Esophagus muscularis mucosa (tissue), 4 donors: ENCODE results near the gene CXCL8. TPM values are rescaled to one million over a fixed set of nuclear protein-coding genes. Genes with fewer than 3 reads are reported as not detected.

Source experiments
- DNase-seq: peaks from one replicate; pipeline ENCODE4 v3.0.0-alpha.2; 2017; ENCODE audit errors: extremely low spot score
- H3K27ac ChIP-seq, 4 donors: fragments of 200-600 bp; sonication (generic); replicated peaks in 1 of 4; 1 replicate in 3 of 4; 2 replicates in 1 of 4; pipeline ENCODE4 v1.5.1; 2016 to 2019; ENCODE audit warnings: mild to moderate bottlenecking in 1 of 4
- H3K27me3 ChIP-seq, 4 donors: fragments of 200-600 bp; sonication (generic); one replicate each; pipeline versions ENCODE4 v1.5.1 to v1.6.0; 2016 to 2019
- H3K36me3 ChIP-seq, 4 donors: fragments of 200-600 bp; sonication (generic); one replicate each; pipeline ENCODE4 v1.5.1; 2016 to 2019
- H3K4me1 ChIP-seq, 4 donors: fragments of 200-600 bp; sonication (generic); one replicate each; pipeline ENCODE4 v1.5.1; 2016 to 2019
- H3K4me3 ChIP-seq, 4 donors: fragments of 200-600 bp; sonication (generic); 1 replicate in 2 of 4; 2 replicates in 2 of 4; pipeline ENCODE4 v1.5.1; 2016 to 2019; ENCODE audit warnings: mild to moderate bottlenecking in 4 of 4, moderate library complexity in 1 of 4
- H3K9me3 ChIP-seq, 4 donors: fragments of 200-600 bp; sonication (generic); 1 replicate in 3 of 4; 2 replicates in 1 of 4; pipeline ENCODE4 v1.5.1; 2016 to 2019
- EP300 ChIP-seq: sonication (generic); formaldehyde crosslinking; IDR thresholded peaks from one replicate; pipeline ENCODE4 v1.6.1; 2017; ENCODE audit warnings: antibody characterized with exemption
- POLR2A ChIP-seq: fragments of 450-650 bp; IDR thresholded peaks from one replicate; pipeline ENCODE4 v1.6.1; 2017; ENCODE audit warnings: antibody characterized with exemption, moderate library complexity, mild to moderate bottlenecking, low read depth
- POLR2AphosphoS5 ChIP-seq, 2 donors: sonication (generic); formaldehyde crosslinking; IDR thresholded peaks; one replicate each; pipeline ENCODE4 v1.6.1; 2017; ENCODE audit warnings: antibody characterized with exemption in 2 of 2
- WGBS: methylation state at CpG from one replicate; pipeline ENCODE4 v1.1.5; 2018; 5-methylcytosine and 5-hydroxymethylcytosine counted together
- intact Hi-C: fragments of 100-400 bp; cut with DNase I; formaldehyde crosslinking; loops from one replicate; pipeline ENCODE4 v1.15.1; 2023
- total RNA-seq, 4 donors: library from RNA; depleted of rRNA; stranded (reverse); fragments of >200 nt; gene quantifications; one replicate each; pipeline versions ENCODE4 v1.1.0 to v1.2.1, GENCODE V29; 2016
- TF ChIP-seq, protein P1 (sequence below), 3 experiments: fragments of 200-600 bp in 2 of 3; fragments of 450-650 bp in 1 of 3; sonication (generic) in 2 of 3; IDR thresholded peaks; one replicate each; pipeline ENCODE4 v1.5.1; 2017 to 2019; ENCODE audit warnings: antibody characterized with exemption in 3 of 3, mild to moderate bottlenecking in 2 of 3, moderate library complexity in 1 of 3

Gene CXCL8
- total RNA-seq, 4 donors from 2014 or later: 8.0 TPM; not detected in 3

DNA sequence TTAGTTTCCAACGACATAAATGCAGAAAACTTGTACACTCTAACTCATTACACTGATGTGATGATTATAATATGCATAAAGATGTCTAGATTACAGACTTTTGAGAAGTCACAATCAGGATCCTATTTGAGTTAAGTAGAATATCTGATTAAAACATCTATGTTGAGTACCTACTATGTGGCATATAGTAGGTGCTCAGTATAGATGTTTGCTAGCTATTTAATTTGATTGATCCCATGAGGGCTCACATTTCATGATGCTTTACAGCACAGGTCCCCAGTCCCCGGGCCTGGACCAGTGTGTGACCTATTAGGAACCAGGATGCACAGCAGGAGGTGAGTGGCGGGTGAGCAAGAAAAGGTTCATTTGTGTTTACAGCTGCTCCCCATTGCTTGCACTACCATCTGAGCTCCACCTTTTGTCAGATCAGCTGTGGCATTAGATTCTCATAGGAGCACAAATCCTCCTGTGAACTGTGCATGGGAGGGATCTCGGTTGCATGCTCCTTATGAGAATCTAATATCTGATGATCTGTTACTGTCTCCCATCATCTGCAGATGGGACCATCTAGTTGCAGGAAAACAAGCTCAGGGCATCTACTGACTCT, 33.0 kb upstream of the CXCL8 start:
- H3K4me1 ChIP-seq: peaks cover 10 to 21% (median 18%) of the 10 kb centered on the region in 4 donors
- TF ChIP-seq EP300 (no peak), POLR2A (no peak), POLR2AphosphoS5 (IDR thresholded peaks at IDR 0.05) (no peak)
- TF ChIP-seq, protein P1, sequence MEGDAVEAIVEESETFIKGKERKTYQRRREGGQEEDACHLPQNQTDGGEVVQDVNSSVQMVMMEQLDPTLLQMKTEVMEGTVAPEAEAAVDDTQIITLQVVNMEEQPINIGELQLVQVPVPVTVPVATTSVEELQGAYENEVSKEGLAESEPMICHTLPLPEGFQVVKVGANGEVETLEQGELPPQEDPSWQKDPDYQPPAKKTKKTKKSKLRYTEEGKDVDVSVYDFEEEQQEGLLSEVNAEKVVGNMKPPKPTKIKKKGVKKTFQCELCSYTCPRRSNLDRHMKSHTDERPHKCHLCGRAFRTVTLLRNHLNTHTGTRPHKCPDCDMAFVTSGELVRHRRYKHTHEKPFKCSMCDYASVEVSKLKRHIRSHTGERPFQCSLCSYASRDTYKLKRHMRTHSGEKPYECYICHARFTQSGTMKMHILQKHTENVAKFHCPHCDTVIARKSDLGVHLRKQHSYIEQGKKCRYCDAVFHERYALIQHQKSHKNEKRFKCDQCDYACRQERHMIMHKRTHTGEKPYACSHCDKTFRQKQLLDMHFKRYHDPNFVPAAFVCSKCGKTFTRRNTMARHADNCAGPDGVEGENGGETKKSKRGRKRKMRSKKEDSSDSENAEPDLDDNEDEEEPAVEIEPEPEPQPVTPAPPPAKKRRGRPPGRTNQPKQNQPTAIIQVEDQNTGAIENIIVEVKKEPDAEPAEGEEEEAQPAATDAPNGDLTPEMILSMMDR (IDR thresholded peaks at IDR 0.05): no peak
- WGBS: 91% methylated on average over 4 of the region's 4 CpGs
- no peaks in the 10 kb centered on the region for H3K9me3 ChIP-seq
- H3K36me3 ChIP-seq: no peaks in the 10 kb centered on the region
- no peaks in the 10 kb centered on the region for H3K27me3 ChIP-seq
- intact Hi-C loops: no loop called here
- no peak overlapping the region for H3K27ac ChIP-seq
- no peak for DNase-seq
- no peak overlapping the region for H3K4me3 ChIP-seq

GRCh38 chr4:73707918-73708577, 32.3 kb upstream of the CXCL8 start:
- Histone ChIP-seq H3K36me3 (no peaks in the 10 kb centered on the region), H3K9me3 (no peaks in the 10 kb centered on the region), H3K27ac (no peak overlapping the region), H3K4me1 (peaks cover 10 to 21% (median 18%) of the 10 kb centered on the region in 4 donors), H3K4me3 (no peak overlapping the region), H3K27me3 (no peaks in the 10 kb centered on the region)
- no peak for TF ChIP-seq POLR2AphosphoS5 (IDR thresholded peaks at IDR 0.05)
- WGBS: 36% methylated on average over 7 of the region's 7 CpGs
- intact Hi-C loops: no loop called here
- DNase-seq: no peak

DNA sequence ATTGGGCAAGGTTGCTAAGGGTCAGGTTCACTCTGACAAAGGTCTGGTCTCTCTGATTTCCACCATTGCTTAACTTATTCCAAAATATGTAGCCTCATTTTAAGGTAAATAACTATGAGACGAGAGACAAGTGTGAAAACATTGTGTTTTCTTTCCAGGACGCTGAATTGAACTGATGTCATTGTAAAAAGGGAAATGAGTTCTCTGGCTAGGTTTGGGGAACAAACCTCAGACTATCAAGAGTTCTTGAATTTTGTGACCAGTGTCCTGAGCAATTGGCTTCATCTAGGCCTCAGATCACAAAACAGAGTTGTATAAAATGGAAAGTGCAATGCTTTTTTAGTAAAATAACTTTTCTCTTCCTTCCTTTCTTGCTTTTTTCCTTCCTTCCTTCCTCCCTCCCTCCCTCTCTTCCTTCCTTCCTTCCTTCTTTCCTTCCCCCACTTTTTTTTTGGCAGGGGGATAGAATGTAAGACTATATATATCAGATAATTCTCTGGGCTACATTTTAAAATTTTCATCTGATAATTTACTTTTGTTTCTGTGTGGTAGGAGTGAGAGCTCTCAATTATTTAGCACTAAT, 30.8 kb upstream of the CXCL8 start:
- peaks cover 10 to 18% (median 15%) of the 10 kb centered on the region in 4 donors for H3K4me1 ChIP-seq
- DNase-seq: no peak
- H3K9me3 ChIP-seq: no peaks in the 10 kb centered on the region
- intact Hi-C loops: no loop called here
- no peak overlapping the region for H3K27ac ChIP-seq
- no peaks in the 10 kb centered on the region for H3K36me3 ChIP-seq
- H3K27me3 ChIP-seq: no peaks in the 10 kb centered on the region
- WGBS: 74% methylated on average over 2 of the region's 2 CpGs
- TF ChIP-seq, protein P1 (IDR thresholded peaks at IDR 0.05): no peak
- H3K4me3 ChIP-seq: no peak overlapping the region

DNA sequence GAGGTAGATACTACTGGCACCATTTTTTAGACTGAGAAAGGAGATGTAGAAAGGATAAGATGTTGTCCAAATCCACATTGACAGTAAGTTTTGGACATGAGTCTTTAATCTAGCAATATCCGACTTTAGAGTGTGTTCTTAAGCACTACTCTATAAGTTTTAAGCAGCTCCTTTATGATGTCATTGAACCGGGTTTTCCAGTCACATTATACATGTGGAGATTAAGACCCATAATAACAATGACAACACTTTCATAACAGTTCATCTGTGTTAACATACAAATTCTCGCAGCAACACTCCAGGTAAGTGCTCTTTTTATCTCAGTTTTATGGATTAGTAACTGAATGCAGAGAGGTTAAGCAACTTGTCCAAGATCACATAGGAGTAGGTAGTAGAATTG, 30.3 kb upstream of the CXCL8 start:
- intact Hi-C loops: no loop called here
- Histone ChIP-seq H3K36me3 (no peaks in the 10 kb centered on the region), H3K4me1 (peaks cover 7 to 13% (median 11%) of the 10 kb centered on the region in 4 donors), H3K27ac (no peak overlapping the region), H3K27me3 (no peaks in the 10 kb centered on the region), H3K9me3 (no peaks in the 10 kb centered on the region), H3K4me3 (no peak overlapping the region)
- WGBS: 93% methylated on average over 3 of the region's 3 CpGs
- no peak for DNase-seq
- TF ChIP-seq POLR2A (no peak), POLR2AphosphoS5 (IDR thresholded peaks at IDR 0.05) (no peak), EP300 (no peak)
- TF ChIP-seq, protein P1 (IDR thresholded peaks at IDR 0.05): no peak

- DNase-seq: no peak
- intact Hi-C loops: no loop called here
- no peaks in the 10 kb centered on the region for H3K27me3 ChIP-seq
- H3K36me3 ChIP-seq: no peaks in the 10 kb centered on the region
- H3K9me3 ChIP-seq: no peaks in the 10 kb centered on the region
- no peak overlapping the region for H3K27ac ChIP-seq
- peaks cover 0 to 8% (median 5%) of the 10 kb centered on the region in 4 donors for H3K4me1 ChIP-seq
- no peak for TF ChIP-seq EP300
- H3K4me3 ChIP-seq: no peak overlapping the region
- WGBS: 77% methylated on average over 2 of the region's 2 CpGs
Measured at GRCh38 chr4:73711989-73712388, 28.4 kb upstream of the CXCL8 start.
